Activated effector memory CD4-positive, alpha-beta T cell treated with anti-CD3 and anti-CD28 coated beads, Interleukin-2, amount 50 U/mL, for 16 hours (primary cell): ENCODE measurements around the gene PDE4A.

ENCODE experiments used
- DNase-seq: peaks from one replicate; pipeline ENCODE4 v3.0.0-alpha.2; 2020

Gene PDE4A

GRCh38 chr19:10516671-10517286 lies 96.4 kb downstream of the PDE4A start:
- DNase-seq, result no peak

DNA sequence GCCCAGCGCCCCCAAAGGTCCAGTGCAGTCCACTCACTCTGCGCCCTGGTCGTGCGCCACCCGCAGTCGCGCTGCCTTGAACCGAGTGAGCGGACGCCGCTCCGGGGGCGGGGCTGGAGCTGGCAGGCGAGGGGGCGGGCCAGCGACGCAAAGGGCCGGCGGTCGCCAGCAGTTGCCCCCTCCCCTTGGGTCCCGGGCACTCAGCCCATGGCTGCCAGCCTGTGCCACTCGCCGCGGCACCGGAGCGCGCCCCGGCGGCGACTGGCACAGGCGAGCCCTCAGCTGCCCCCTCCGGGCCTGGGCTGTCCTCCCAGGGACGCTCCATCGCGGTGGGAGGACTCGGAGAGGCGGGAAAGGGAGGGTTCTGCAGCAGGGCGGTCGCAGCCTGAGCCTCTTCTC lies 97.0 kb downstream of the PDE4A start, which contains the start of gene S1PR5:
TSS of gene S1PR5 (minus strand) at position 87 of the 399 bp plus-strand sequence. CDS start 2,436 bp downstream, outside the sequence.
- DNase-seq, result peak; percentile 66

- no peak for DNase-seq
These were observed 97.6 kb downstream of the PDE4A start for GRCh38 chr19:10517760-10518443.

- DNase-seq, result no peak
These were observed 98.4 kb downstream of the PDE4A start for GRCh38 chr19:10518444-10519361.
